Adipocyte (in vitro differentiated cells): ENCODE data around the gene TMEM109.

Experiments
- DNase-seq: peaks from one replicate; pipeline ENCODE4 v3.0.0-alpha.2; 2015; ENCODE audit warnings: low read depth
- H3K27me3 ChIP-seq: replicated peaks from 2 replicates; pipeline ENCODE4 v1.7.0; 2013; ENCODE audit warnings: mild to moderate bottlenecking, low read length, moderate library complexity; ENCODE audit not compliant: control insufficient read depth, insufficient read depth
- H3K36me3 ChIP-seq: 2 replicates; pipeline ENCODE4 v1.7.0; 2013; ENCODE audit warnings: low read length, mild to moderate bottlenecking, moderate library complexity; ENCODE audit not compliant: control insufficient read depth, insufficient read depth, severe bottlenecking
- H3K4me1 ChIP-seq: 2 replicates; pipeline ENCODE4 v1.7.0; 2013; ENCODE audit warnings: mild to moderate bottlenecking, low read length, moderate library complexity; ENCODE audit not compliant: control insufficient read depth, insufficient read depth
- H3K4me3 ChIP-seq: 2 replicates; pipeline ENCODE4 v1.7.0; 2013; ENCODE audit warnings: mild to moderate bottlenecking, low read length, moderate library complexity
- H3K9ac ChIP-seq: 2 replicates; pipeline ENCODE4 v1.7.0; 2013; ENCODE audit warnings: mild to moderate bottlenecking, low read length, moderate library complexity
- H3K9me3 ChIP-seq: 2 replicates; pipeline ENCODE4 v1.7.0; 2013; ENCODE audit warnings: mild to moderate bottlenecking, low read length, moderate library complexity; ENCODE audit not compliant: control insufficient read depth

TMEM109 gene

DNA sequence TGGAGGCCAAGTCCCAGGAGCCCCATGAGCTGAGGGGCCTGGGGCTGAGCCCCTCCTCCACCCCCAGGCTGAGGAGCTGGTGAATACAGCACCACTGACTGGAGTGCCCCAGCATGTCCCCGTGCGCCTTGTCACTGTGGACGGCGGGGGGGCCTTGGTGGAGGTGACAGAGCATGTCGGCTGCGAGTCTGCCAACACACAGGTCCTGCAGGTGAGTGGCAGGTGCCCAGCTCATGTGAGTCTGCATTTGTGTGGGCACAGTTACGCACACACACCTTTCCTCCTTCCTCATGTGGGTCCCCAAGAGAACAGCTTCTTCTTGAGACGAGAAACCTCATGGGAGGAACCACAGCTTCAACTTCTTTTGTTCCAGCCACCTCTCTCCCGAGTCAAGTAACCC lies 18.0 kb downstream of the TMEM109 start:
- DNase-seq: no peak
- H3K9me3 ChIP-seq: no peaks in the 10 kb centered on the region
- H3K36me3 ChIP-seq: no peaks in the 10 kb centered on the region
- no peak overlapping the region for H3K9ac ChIP-seq
- H3K4me3 ChIP-seq: no peak overlapping the region
- H3K4me1 ChIP-seq: peaks cover 4% of the 10 kb centered on the region
- peaks cover 13% of the 10 kb centered on the region for H3K27me3 ChIP-seq

- DNase-seq: peak; percentile 27
- Histone ChIP-seq H3K36me3 (no peaks in the 10 kb centered on the region), H3K9ac (no peak overlapping the region), H3K9me3 (no peaks in the 10 kb centered on the region), H3K4me1 (peaks cover 4% of the 10 kb centered on the region), H3K4me3 (no peak overlapping the region), H3K27me3 (peaks cover 13% of the 10 kb centered on the region)
Measured at GRCh38 chr11:60932605-60933356, 18.8 kb downstream of the TMEM109 start.

GRCh38 chr11:60933416-60934123 lies 19.6 kb downstream of the TMEM109 start:
- DNase-seq: no peak
- Histone ChIP-seq H3K36me3 (no peaks in the 10 kb centered on the region), H3K9me3 (no peaks in the 10 kb centered on the region), H3K27me3 (peaks cover 13% of the 10 kb centered on the region), H3K4me3 (no peak overlapping the region), H3K4me1 (peaks cover 4% of the 10 kb centered on the region), H3K9ac (no peak overlapping the region)

- peaks cover 4% of the 10 kb centered on the region for H3K4me1 ChIP-seq
- peaks cover 11% of the 10 kb centered on the region for H3K27me3 ChIP-seq
- no peak overlapping the region for H3K4me3 ChIP-seq
- H3K36me3 ChIP-seq: no peaks in the 10 kb centered on the region
- DNase-seq: no peak
- H3K9me3 ChIP-seq: no peaks in the 10 kb centered on the region
- no peak overlapping the region for H3K9ac ChIP-seq
Measured at GRCh38 chr11:60934124-60934789, 20.3 kb downstream of the TMEM109 start.

DNA sequence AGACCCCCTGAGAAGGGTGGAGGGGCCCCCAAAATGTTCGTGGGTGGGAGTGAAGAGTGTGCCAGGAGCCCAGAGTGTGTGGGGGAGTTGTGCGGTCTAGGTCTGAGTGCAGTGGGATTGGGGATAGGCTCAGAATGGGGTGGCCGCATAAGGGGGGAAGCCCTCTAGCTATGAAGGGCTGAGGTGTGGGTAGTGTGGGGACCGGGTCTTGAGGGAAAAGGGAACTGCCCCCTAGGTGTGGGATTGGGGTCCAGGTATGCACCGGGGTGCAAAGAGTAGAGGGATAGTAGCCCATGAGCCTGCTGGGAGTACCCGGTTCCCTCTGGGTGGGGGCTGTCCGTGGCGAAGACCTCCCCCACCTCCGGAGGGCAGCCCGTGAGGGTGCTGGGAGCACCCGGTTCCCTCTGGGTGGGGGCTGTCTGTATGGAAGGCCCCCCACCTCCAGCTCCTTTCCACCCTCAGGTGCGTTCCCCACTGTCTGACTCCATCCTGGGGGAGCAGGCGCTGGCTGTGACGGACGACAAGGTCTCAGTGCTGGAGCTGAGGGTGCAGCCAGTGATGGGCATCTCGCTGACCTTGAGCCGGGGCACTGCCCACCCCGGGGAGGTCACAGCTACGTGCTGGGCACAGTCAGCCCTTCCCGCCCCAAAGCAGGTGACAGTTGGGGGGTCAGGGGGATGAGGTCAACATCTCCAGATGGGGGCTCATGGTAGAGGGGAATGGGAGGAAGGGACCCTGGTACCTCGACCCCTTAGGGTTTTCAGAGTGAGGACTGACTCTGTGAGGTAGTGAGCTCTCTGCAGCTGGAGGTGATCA lies 21.0 kb downstream of the TMEM109 start:
- Histone ChIP-seq H3K36me3 (no peaks in the 10 kb centered on the region), H3K9ac (no peak overlapping the region), H3K4me3 (no peak overlapping the region), H3K9me3 (no peaks in the 10 kb centered on the region), H3K27me3 (peaks cover 3% of the 10 kb centered on the region), H3K4me1 (peaks cover 4% of the 10 kb centered on the region)
- DNase-seq: no peak

DNA sequence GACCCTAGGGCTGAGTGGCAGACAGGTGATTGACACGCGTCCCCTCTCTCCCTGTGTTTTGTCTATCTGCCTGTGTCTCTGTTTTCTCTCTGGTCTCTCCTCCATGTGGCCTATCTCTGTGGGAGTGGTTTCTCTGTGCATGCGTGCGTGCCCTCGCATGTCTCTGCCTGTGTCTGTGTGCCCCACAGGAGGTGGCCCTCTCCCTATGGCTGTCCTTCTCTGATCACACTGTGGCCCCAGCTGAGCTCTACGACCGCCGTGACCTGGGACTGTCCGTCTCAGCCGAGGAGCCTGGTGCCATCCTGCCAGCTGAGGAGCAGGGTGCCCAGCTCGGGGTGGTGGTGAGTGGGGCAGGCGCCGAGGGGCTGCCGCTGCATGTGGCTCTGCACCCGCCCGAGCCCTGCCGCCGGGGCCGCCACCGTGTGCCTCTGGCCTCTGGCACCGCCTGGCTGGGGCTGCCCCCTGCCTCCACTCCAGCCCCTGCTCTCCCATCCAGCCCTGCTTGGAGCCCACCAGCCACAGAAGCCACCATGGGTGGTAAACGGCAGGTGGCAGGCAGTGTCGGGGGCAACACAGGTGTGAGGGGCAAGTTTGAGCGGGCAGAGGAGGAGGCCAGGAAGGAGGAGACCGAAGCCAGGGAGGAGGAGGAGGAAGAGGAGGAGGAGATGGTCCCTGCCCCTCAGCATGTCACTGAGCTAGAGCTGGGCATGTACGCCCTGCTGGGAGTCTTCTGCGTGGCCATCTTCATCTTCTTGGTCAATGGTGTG lies 21.9 kb downstream of the TMEM109 start:
- Histone ChIP-seq H3K9me3 (no peaks in the 10 kb centered on the region), H3K4me3 (no peak overlapping the region), H3K4me1 (peaks cover 4% of the 10 kb centered on the region), H3K27me3 (no peaks in the 10 kb centered on the region), H3K9ac (no peak overlapping the region), H3K36me3 (no peaks in the 10 kb centered on the region)
- DNase-seq: no peak

GRCh38 chr11:60936467-60937143 lies 22.6 kb downstream of the TMEM109 start:
- Histone ChIP-seq H3K27me3 (no peaks in the 10 kb centered on the region), H3K4me1 (peaks cover 4% of the 10 kb centered on the region), H3K36me3 (peaks cover 4% of the 10 kb centered on the region), H3K4me3 (no peak overlapping the region), H3K9ac (no peak overlapping the region), H3K9me3 (no peaks in the 10 kb centered on the region)
- no peak for DNase-seq

DNA sequence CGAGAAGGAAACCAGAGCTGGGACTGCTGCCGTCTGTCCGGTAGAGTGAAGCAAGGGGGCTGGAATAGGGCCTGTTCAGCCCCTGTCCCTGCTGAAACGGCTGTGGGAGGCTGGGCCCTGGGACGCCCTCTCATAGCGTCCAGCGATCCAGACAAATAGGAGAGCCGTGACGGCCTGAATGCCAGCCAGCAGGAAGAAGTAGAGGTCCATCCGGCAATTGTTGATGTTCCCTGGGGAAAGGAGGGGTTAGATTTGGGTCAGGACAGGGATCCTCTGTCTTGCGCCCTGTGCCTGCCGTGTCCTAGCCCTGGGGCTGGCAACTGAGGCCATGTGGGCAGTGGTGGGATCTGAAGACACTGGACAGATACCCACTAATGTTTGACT lies 23.2 kb downstream of the TMEM109 start:
- peaks cover 4% of the 10 kb centered on the region for H3K4me1 ChIP-seq
- DNase-seq: no peak
- no peak overlapping the region for H3K9ac ChIP-seq
- no peaks in the 10 kb centered on the region for H3K27me3 ChIP-seq
- peaks cover 6% of the 10 kb centered on the region for H3K36me3 ChIP-seq
- no peak overlapping the region for H3K4me3 ChIP-seq
- no peaks in the 10 kb centered on the region for H3K9me3 ChIP-seq

GRCh38 chr11:60937811-60938210 lies 23.9 kb downstream of the TMEM109 start:
- no peak for DNase-seq
- peaks cover 6% of the 10 kb centered on the region for H3K36me3 ChIP-seq
- no peak overlapping the region for H3K4me3 ChIP-seq
- H3K4me1 ChIP-seq: peaks cover 3% of the 10 kb centered on the region
- no peak overlapping the region for H3K9ac ChIP-seq
- no peaks in the 10 kb centered on the region for H3K27me3 ChIP-seq
- no peaks in the 10 kb centered on the region for H3K9me3 ChIP-seq

- DNase-seq: no peak
- peaks cover 6% of the 10 kb centered on the region for H3K36me3 ChIP-seq
- no peak overlapping the region for H3K9ac ChIP-seq
- H3K27me3 ChIP-seq: no peaks in the 10 kb centered on the region
- no peaks in the 10 kb centered on the region for H3K4me1 ChIP-seq
- H3K9me3 ChIP-seq: no peaks in the 10 kb centered on the region
- H3K4me3 ChIP-seq: no peak overlapping the region
Measured at GRCh38 chr11:60938500-60938899, 24.5 kb downstream of the TMEM109 start.
